Vagina (tissue), 2 donors: ENCODE results near the gene PTPRN2.

Experiments
- POLR2A ChIP-seq, 2 donors: fragments of 450-650 bp; IDR thresholded peaks; one replicate each; pipeline ENCODE4 v1.6.1; 2017; ENCODE audit warnings: antibody characterized with exemption in 2 of 2, mild to moderate bottlenecking in 2 of 2, moderate library complexity in 2 of 2
- POLR2AphosphoS5 ChIP-seq, 2 donors: sonication (generic); formaldehyde crosslinking; IDR thresholded peaks; one replicate each; pipeline ENCODE4 v1.9.0; 2017; ENCODE audit warnings: antibody characterized with exemption in 2 of 2, mild to moderate bottlenecking in 2 of 2, low read depth in 1 of 2; ENCODE audit not compliant: insufficient read depth in 1 of 2
- TF ChIP-seq, protein P1 (sequence below), 3 experiments: fragments of 450-650 bp in 2 of 3; fragments of 200-600 bp in 1 of 3; sonication (generic) in 1 of 3; IDR thresholded peaks; one replicate each; pipeline ENCODE4 v1.5.1; 2017 to 2019; ENCODE audit warnings: antibody characterized with exemption in 3 of 3, mild to moderate bottlenecking in 2 of 3, moderate library complexity in 2 of 3

GRCh38 chr7:157499835-157500153, 1087.8 kb downstream of the PTPRN2 start:
- TF ChIP-seq POLR2A (IDR thresholded peaks at IDR 0.05) (no peak), POLR2AphosphoS5 (IDR thresholded peaks at IDR 0.05; ENCODE audit: insufficient read depth in 1 of 2, low read depth in 1 of 2) (no peak)
- TF ChIP-seq, protein P1, sequence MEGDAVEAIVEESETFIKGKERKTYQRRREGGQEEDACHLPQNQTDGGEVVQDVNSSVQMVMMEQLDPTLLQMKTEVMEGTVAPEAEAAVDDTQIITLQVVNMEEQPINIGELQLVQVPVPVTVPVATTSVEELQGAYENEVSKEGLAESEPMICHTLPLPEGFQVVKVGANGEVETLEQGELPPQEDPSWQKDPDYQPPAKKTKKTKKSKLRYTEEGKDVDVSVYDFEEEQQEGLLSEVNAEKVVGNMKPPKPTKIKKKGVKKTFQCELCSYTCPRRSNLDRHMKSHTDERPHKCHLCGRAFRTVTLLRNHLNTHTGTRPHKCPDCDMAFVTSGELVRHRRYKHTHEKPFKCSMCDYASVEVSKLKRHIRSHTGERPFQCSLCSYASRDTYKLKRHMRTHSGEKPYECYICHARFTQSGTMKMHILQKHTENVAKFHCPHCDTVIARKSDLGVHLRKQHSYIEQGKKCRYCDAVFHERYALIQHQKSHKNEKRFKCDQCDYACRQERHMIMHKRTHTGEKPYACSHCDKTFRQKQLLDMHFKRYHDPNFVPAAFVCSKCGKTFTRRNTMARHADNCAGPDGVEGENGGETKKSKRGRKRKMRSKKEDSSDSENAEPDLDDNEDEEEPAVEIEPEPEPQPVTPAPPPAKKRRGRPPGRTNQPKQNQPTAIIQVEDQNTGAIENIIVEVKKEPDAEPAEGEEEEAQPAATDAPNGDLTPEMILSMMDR (IDR thresholded peaks at IDR 0.05): no peak
